ENCODE measurements around the gene PLXDC2. TPM values are rescaled to one million over a fixed set of nuclear protein-coding genes. Genes with fewer than 3 reads are reported as not detected.
"Not testable (repeated sequence)": the region's sequence is repeated elsewhere in the genome, so short reads cannot be mapped to it uniquely, and the experiment has no call there.

PLXDC2 gene
- total RNA-seq, 1 experiment from 2014 or later = under 0.01 TPM

DNA sequence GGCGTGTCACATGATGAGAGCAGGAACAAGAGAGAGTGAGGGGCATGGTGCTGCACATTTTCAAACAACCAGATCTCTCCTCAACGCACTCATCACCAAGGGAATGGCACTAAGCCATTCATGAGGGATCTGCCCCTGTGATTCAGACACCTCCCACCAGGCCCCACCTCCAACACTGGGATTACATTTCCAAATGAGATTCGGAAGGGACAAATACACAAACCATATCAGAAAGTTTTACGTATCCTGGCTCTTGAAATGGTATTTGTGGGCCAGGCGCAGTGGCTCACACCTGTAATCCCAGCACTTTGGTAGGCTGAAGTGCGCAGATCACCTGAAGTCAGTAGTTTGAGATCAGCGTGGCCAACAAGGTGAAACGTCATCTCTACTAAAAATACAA lies 189.4 kb downstream of the PLXDC2 start:
- Histone ChIP-seq H3K9me3 (no peaks in the 10 kb centered on the region), H3K4me3 (no peak overlapping the region), H3K27me3 (no peaks in the 10 kb centered on the region), H3K36me3 (no peaks in the 10 kb centered on the region)
- DNase-seq = no peak

DNA sequence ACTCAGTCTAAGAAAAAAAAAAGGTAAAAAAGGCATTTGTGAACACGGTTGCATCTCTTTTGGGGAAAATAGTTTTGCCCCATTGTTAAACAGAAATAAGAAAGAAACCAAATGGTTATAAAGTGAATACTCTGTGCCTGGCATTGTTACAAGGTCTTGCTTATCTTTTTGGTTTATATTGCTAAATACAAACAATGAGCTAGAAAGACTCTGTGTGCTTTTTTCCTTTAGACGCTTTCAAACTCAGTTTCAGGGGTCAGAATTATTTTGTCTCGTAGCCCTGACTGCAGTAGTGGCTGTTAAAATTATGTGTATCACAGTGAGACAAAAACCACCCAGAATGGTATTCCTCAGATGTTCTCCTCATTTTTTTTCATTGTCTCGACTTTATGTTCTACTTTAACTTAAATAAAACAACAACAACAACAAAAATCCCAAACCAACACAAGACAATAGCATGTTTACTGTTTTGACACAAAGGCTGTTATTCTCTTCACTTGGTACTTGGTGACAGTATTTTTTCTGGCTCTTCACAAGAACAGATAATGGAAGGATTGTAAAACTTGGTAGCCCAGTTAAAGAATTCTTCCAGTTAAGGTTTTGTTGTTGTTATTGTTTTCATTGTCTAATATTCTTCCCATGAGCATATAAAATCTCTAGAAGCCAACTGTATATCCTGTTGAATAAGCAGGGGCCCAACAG lies 190.1 kb downstream of the PLXDC2 start:
- Histone ChIP-seq H3K36me3 (no peaks in the 10 kb centered on the region), H3K27me3 (no peaks in the 10 kb centered on the region), H3K9me3 (no peaks in the 10 kb centered on the region), H3K4me3 (no peak overlapping the region)
- DNase-seq = no peak

DNA sequence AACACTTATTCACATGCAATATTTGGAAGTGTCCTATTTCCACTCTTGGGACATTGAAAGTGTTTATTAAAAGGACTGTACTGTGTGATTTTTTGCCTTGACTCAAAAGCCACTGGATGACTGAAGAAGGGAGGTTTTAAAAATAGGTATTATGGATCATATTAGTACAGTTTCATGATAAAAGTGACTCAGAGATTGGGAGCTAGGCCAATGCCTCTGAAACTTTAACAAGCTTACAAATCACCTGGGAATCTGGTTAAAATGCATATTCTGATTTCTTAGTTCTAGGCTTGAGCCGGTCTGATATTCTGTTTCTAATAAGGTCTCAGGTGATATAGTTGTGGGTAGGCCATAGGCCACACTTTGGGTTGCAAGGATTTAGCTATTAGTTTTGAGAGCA lies 191.2 kb downstream of the PLXDC2 start:
- no peaks in the 10 kb centered on the region for H3K27me3 ChIP-seq
- H3K36me3 ChIP-seq = no peaks in the 10 kb centered on the region
- no peak for DNase-seq
- no peak overlapping the region for H3K4me3 ChIP-seq
- H3K9me3 ChIP-seq = no peaks in the 10 kb centered on the region

DNA sequence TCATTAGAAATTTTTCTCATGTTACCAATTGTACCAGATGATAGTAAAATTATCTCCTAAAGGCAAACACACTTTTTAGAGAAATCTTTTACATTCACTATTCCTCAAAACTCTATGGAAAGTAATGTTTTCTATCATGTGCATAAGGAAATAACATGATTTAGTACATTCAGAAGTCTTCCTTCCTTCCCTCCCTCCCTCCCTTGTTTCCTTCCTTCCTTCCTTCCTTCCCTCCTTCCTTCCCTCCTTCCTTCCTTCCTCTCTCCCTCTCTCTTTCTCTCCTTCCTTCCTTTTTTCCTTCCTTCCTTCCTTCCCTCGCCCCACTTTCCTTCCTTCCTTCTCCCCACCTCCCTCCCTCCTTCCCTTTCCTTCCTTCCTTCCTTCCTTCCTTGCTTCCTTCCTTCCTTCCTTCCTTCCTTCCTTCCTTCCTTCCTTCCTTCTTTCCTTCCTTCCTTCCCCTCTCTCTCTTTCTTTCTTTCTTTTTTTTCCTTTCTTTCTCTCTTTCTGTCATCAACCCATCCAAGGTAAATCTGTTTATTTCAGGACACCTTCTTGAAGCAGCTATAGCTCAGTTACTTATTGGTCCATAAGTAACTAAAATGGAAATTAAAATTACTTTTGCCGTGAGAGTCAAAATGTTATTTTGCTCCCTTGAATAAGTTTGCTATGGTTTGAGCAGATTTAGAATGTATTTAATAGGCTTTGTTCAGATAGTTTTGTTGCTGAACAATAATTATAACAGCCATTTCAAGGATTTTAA lies 197.9 kb downstream of the PLXDC2 start:
- DNase-seq = no peak
- H3K27me3 ChIP-seq = no peaks in the 10 kb centered on the region

DNA sequence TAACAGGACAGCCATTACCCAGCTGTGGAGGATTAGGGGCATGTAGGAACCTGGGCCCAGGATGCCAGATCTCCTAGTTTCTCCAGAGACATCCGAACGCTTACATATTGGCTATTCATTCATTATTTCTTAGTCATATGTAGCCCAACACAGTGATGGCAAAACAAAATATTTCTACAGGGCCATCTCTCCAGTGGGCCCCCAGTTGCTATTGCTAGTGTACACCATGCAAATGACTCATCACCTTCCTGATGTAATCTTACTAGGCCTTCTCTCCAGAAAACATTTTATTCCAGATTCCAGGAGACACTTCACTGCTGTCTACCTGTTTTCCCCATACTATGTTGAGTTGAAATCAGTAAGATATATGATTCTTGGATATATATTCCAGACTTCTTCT lies 201.7 kb downstream of the PLXDC2 start:
- H3K9me3 ChIP-seq = no peaks in the 10 kb centered on the region
- H3K4me3 ChIP-seq = no peak overlapping the region
- H3K27me3 ChIP-seq = no peaks in the 10 kb centered on the region
- H3K36me3 ChIP-seq = no peaks in the 10 kb centered on the region
- DNase-seq = no peak

More for the DNA sequence above, 197.9 kb downstream of the PLXDC2 start:
- no peak overlapping the region for H3K4me3 ChIP-seq
- H3K9me3 ChIP-seq = no peaks in the 10 kb centered on the region
- H3K36me3 ChIP-seq = no peaks in the 10 kb centered on the region

DNA sequence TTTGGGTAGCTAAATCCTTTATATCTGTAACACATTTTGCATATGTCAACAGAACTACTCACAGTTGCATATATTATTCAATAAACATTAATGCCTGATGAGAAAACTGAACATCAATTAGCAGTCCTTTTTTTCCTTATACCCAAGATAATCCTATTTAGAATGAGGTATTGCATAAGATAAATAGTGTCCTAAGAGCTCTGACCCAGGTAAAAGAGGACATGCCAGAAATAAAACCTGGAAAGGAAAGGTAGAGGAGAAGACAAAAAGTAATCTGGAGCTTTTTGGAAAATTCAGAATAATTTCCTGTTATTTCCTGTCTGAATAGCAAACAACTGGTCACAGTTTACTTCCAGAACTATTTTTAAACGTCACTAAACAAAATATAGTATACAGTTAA lies 204.4 kb downstream of the PLXDC2 start:
- Histone ChIP-seq H3K36me3 (no peaks in the 10 kb centered on the region), H3K27me3 (no peaks in the 10 kb centered on the region), H3K4me3 (no peak overlapping the region), H3K9me3 (no peaks in the 10 kb centered on the region)
- no peak for DNase-seq

DNA sequence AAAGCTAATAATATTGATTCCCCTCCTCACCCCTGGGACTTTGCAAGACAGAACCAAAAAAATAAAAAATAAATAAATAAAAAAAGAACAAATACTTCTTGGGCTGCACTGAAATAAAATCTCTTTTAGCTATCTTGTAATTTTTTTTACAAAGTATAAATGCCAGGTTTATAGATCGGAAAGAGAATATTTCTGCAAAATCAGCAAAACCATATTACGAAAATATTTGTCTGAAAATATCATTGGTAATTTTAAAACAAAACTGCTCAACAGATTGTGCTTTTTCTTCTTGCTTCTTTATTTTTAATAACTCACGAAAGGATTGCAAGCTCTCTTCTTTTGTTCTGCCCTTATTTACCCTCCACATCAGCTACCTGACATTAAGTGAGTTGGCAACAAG lies 213.3 kb downstream of the PLXDC2 start:
- Histone ChIP-seq H3K27me3 (no peaks in the 10 kb centered on the region), H3K9me3 (no peaks in the 10 kb centered on the region), H3K36me3 (no peaks in the 10 kb centered on the region), H3K4me3 (no peak overlapping the region)
- DNase-seq = no peak

DNA sequence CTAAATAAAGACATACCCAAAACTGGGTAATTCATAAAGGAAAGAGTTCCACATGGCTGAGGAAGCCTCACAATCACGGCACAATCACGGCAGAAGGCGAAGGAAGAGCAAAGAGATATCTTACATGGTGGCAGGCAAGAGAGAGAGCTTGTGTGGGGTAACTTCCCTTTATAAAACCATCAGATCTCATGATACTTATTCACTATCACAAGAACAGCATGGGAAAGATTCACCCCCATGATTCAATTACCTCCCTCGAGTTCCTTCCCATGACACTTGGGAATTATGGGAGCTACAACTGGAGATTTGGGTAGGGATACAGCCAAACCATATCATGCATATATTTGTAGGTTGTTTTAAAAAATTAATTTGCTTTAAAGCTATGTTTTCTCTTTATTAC lies 217.2 kb downstream of the PLXDC2 start:
- no peaks in the 10 kb centered on the region for H3K27me3 ChIP-seq
- H3K4me3 ChIP-seq = no peak overlapping the region
- no peaks in the 10 kb centered on the region for H3K9me3 ChIP-seq
- no peak for DNase-seq
- H3K36me3 ChIP-seq = no peaks in the 10 kb centered on the region

DNA sequence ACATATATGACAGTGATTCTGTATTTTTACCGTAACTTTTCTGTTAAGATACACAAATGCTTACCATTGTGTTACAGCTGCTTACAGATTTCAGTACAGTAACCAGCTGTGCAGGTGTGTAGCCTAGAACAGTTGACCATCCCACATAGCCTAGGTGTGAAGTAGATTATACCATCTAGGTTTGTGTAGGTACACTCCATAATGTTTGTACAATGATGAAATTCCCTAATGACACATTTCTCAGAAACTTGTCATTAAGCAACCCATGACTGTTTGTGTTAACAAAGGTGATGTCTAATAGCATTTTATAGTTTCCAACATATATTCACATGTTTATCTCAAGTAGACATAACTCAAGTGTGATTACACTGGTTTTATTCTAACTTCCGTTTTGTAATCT lies 218.5 kb downstream of the PLXDC2 start:
- H3K27me3 ChIP-seq = no peaks in the 10 kb centered on the region
- no peaks in the 10 kb centered on the region for H3K36me3 ChIP-seq
- no peaks in the 10 kb centered on the region for H3K9me3 ChIP-seq
- H3K4me3 ChIP-seq = no peak overlapping the region
- DNase-seq = no peak

DNA sequence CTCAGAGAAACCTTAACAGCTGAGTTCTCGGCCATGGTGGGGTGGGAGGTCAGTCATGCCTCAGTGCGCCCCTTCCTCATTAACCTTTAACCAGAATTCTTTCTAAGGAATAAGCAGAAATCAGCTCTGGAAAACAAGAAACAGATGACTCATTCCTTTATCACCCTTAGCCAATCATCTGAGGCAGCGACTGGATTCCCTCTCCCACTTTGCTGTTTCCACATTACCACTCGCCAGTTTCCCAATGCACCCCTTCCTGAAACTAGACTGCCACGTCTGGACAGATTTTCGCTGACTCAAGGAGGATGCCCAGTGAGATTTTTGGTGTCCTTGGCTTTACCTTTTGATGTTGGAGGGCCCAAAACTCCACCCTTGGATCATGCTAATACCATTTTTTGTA lies 223.8 kb downstream of the PLXDC2 start:
- Histone ChIP-seq H3K27me3 (no peaks in the 10 kb centered on the region), H3K9me3 (no peaks in the 10 kb centered on the region), H3K36me3 (no peaks in the 10 kb centered on the region), H3K4me3 (no peak overlapping the region)
- no peak for DNase-seq

DNA sequence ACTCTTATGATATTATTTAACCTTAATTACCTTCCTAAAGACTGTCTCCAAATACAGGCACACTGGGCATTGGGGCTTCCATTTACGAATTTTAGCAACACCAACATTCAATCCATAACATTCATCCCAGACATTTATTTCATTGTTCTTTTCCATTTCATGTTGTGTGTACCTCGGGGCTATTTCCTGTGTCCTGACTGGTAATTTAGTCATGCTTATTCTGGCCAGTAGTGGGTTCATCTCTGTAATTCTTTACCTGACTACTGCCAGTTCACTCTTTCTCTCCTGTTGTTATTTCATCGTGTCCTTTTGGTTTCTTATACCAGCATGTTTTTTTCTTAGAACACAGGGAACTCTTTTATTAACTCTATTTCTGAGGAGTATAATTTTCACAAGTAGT lies 225.7 kb downstream of the PLXDC2 start:
- no peak overlapping the region for H3K4me3 ChIP-seq
- H3K36me3 ChIP-seq = no peaks in the 10 kb centered on the region
- no peak for DNase-seq
- H3K27me3 ChIP-seq = no peaks in the 10 kb centered on the region
- H3K9me3 ChIP-seq = no peaks in the 10 kb centered on the region

DNA sequence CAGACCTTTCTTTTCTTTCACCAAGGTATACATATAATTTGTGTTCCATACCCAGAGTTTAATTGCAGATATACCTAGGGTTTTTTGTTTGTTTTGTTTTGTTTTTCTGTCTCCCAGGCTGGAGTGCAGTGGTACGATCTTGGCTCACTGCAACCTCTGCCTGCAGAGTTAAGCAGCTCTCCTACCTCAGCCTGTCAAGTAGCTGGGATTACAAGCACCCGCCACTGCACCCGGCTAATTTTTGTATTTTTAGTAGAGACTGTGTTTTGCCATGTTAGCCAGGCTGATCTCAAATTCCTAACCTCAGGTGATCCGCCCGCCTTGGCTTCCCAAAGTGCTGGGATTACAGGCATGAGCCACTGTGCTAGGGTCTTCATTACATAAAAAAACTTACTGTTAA lies 228.9 kb downstream of the PLXDC2 start:
- H3K9me3 ChIP-seq, DNase-seq, H3K27me3 ChIP-seq, H3K36me3 ChIP-seq, H3K4me3 ChIP-seq: not testable (repeated sequence)

DNA sequence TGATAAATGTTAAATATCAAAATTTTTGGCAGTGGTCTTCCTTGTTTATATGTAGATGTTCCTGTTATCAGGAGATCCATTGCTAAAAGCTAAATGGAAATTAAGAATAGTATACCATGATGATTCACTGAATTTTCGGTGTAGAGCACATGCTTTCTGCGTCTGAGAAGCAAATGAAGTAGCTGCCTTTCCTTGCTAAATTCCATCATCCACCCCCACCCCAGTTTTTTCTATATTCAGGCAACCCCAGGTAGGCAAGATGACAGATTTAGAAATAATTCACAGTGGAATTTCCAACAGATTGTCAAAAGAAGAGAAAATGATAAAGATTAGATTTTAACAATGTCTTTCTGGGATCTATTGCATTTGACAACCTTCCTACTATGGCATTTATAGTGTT lies 231.9 kb downstream of the PLXDC2 start:
- Histone ChIP-seq H3K9me3 (no peaks in the 10 kb centered on the region), H3K27me3 (no peaks in the 10 kb centered on the region)

DNA sequence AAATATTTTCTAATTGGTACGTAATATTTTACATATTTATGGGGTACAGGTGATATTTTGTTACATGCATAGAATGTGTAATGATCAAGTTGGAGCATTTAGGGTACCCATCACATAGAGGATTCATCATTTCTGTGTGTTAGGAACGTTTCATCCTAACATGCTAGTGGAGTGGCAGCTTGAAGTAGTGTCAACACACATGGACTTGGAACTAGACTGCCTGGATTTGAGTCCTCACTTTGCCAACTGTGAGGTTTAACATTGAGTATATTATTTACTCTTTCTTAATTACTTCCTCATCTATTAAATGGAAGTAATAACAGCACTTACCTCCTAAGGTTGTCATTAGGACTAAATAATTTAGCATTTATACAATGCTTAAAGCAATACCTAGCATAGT lies 241.9 kb downstream of the PLXDC2 start:
- Histone ChIP-seq H3K4me3 (no peak overlapping the region), H3K36me3 (no peaks in the 10 kb centered on the region), H3K9me3 (no peaks in the 10 kb centered on the region), H3K27me3 (no peaks in the 10 kb centered on the region)
- no peak for DNase-seq

More for the DNA sequence above, 231.9 kb downstream of the PLXDC2 start:
- DNase-seq = no peak
- Histone ChIP-seq H3K36me3 (no peaks in the 10 kb centered on the region), H3K4me3 (no peak overlapping the region)

DNA sequence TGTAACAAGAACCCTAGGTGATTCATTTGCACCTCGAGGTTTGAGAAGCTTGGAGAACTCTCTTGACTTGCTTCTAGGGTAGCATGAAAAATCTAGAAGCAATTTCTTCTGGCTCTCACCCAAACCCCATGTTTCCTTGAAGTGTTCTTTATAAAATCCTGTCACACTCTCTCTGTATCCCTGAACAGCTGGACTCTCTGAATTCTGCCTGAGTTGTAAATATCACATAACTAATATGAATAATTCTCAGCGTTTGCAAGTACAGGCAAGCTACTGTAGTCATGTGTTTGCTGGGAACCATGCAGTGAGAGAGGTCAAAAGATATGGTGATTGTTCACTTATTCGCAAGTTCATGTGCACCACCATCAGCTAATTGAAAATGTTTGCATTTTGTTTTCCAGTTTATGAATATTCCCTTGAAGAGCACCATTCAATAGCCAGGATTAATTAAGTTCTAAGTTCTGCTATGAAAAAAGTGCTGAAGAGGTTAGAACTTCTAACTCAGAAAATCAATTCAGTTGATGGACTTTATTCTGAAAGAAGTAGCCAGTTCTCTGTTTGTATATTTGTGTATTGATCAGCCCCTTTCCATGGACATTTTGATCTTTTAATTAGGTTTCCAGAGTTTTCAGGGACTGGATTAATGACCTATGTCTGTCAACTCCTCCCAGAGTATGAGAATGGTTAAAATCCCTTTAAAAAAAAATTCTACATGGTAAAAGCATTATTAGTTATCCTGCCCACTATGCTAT lies 243.0 kb downstream of the PLXDC2 start:
- no peak for DNase-seq
- Histone ChIP-seq H3K4me3 (no peak overlapping the region), H3K9me3 (no peaks in the 10 kb centered on the region), H3K27me3 (no peaks in the 10 kb centered on the region), H3K36me3 (no peaks in the 10 kb centered on the region)

DNA sequence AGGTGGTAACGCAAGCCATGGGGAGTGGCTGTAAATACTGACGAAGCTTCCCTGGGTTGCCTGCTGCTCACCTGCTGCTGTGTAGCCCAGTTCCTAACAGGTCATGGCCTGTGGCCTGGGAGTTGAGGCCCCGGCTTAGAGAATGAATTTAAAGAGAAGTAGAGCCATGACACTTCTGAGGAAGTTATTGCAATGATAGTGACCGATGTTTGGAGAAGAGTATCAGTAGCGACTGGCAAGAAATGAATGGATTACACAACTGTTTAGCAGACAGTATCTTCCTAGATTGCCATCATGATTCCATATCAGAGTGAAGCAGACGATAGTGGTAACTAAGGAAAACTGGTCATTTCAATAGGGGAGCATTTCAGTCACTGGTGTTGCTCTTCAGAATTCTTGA lies 249.6 kb downstream of the PLXDC2 start:
- no peaks in the 10 kb centered on the region for H3K27me3 ChIP-seq
- H3K4me3 ChIP-seq = no peak overlapping the region
- no peaks in the 10 kb centered on the region for H3K36me3 ChIP-seq
- no peaks in the 10 kb centered on the region for H3K9me3 ChIP-seq
- DNase-seq = no peak

DNA sequence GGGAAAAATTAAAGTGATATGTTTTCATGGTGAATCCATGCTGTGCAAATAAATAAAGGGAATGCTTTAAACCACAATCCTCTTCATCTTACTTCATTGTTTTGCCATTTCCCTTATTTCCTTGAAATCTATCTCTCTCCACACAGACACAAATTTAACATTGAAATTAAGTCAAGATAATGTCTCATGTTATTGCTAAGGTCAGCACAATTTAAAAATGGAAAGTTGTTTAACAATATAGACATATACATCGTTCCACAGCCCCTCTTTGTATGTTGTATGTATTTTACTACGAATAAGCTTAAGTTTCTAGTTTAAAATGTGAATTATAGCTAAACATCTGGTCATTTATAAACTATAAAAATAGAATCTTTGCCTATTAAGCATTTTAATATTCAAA lies 256.9 kb downstream of the PLXDC2 start:
- Histone ChIP-seq H3K9me3 (no peaks in the 10 kb centered on the region), H3K27me3 (no peaks in the 10 kb centered on the region), H3K36me3 (no peaks in the 10 kb centered on the region), H3K4me3 (no peak overlapping the region)
- DNase-seq = no peak

Data from MG63 (cell line).